GM19328 (cell line): Measurements from ENCODE around the gene CIAO3.

ENCODE experiments used
- ATAC-seq: cut with Tn5 transposase; IDR thresholded peaks from one replicate; pipeline ENCODE4 v1.9.1; 2021; ENCODE audit warnings: mild to moderate bottlenecking, moderate library complexity; ENCODE audit not compliant: unreplicated experiment

Gene CIAO3

GRCh38 chr16:679814-680624 is 60.8 kb downstream of the CIAO3 start, which contains the start of gene STUB1:
Gene STUB1 (plus strand): TSS chr16:680410. CDS start chr16:680526, 116 bp downstream.
- ATAC-seq, result no peak
